ENCODE data around the gene AHNAK.

AHNAK gene

GRCh38 chr11:62464655-62465054, 82.0 kb downstream of the AHNAK start:
- ATAC-seq = no peak
- no peak for TF ChIP-seq ARNTL (CRISPR knock-in tag; IDR thresholded peaks at IDR 0.05; ENCODE audit: borderline replicate concordance, low read depth)
- no peak for TF ChIP-seq CSDC2 (CRISPR knock-in tag; IDR thresholded peaks at IDR 0.05)
- no peak for TF ChIP-seq GLIS3 (CRISPR knock-in tag; IDR thresholded peaks at IDR 0.05)
- TF ChIP-seq TCF4 (CRISPR knock-in tag; IDR thresholded peaks at IDR 0.05; ENCODE audit: borderline replicate concordance) = no peak
- no peak for TF ChIP-seq ZNF70 (CRISPR knock-in tag; IDR thresholded peaks at IDR 0.05)
- no peak for TF ChIP-seq TOX (CRISPR knock-in tag; IDR thresholded peaks at IDR 0.05; ENCODE audit: borderline replicate concordance)
- TF ChIP-seq ZNF565 (CRISPR knock-in tag; conservative IDR thresholded peaks at IDR 0.05; ENCODE audit: low read depth) = no peak
- no peak for TF ChIP-seq ISL1 (CRISPR knock-in tag; IDR thresholded peaks at IDR 0.05)
- TF ChIP-seq OSR1 (CRISPR knock-in tag; IDR thresholded peaks at IDR 0.05) = no peak
- TF ChIP-seq PPARA (CRISPR knock-in tag; IDR thresholded peaks at IDR 0.05; ENCODE audit: borderline replicate concordance) = no peak
- no peak for TF ChIP-seq CREB5 (CRISPR knock-in tag; IDR thresholded peaks at IDR 0.05; ENCODE audit: low read depth)
- no peak for TF ChIP-seq ZNF8 (CRISPR knock-in tag; IDR thresholded peaks at IDR 0.05)

GRCh38 chr11:62463121-62463542, 83.5 kb downstream of the AHNAK start:
- TF ChIP-seq ISL1 (CRISPR knock-in tag; IDR thresholded peaks at IDR 0.05) (peak; percentile 43), ZNF70 (CRISPR knock-in tag; IDR thresholded peaks at IDR 0.05) (no peak), SNAI2 (CRISPR knock-in tag; IDR thresholded peaks at IDR 0.05) (peak; percentile 78; the same call in 1 of the 2 replicates)
- ATAC-seq = peak; percentile 62

GRCh38 chr11:62462508-62462892, 84.1 kb downstream of the AHNAK start:
- TF ChIP-seq RARB (CRISPR knock-in tag; IDR thresholded peaks at IDR 0.05) (no peak), PPARA (CRISPR knock-in tag; IDR thresholded peaks at IDR 0.05; ENCODE audit: borderline replicate concordance) (no peak), CSDC2 (CRISPR knock-in tag; IDR thresholded peaks at IDR 0.05) (no peak), OSR1 (CRISPR knock-in tag; IDR thresholded peaks at IDR 0.05) (no peak), GLIS3 (CRISPR knock-in tag; IDR thresholded peaks at IDR 0.05) (no peak), ZFP30 (CRISPR knock-in tag; IDR thresholded peaks at IDR 0.05) (no peak), ZNF565 (CRISPR knock-in tag; conservative IDR thresholded peaks at IDR 0.05; ENCODE audit: low read depth) (no peak), ZC3H10 (CRISPR knock-in tag; IDR thresholded peaks at IDR 0.05) (no peak), PATZ1 (CRISPR knock-in tag; IDR thresholded peaks at IDR 0.05; ENCODE audit: borderline replicate concordance) (no peak), SNAI2 (CRISPR knock-in tag; IDR thresholded peaks at IDR 0.05) (no peak), ESRRG (CRISPR knock-in tag; IDR thresholded peaks at IDR 0.05) (no peak), TOX (CRISPR knock-in tag; IDR thresholded peaks at IDR 0.05; ENCODE audit: borderline replicate concordance) (no peak), ISL1 (CRISPR knock-in tag; IDR thresholded peaks at IDR 0.05) (no peak), POU6F1 (CRISPR knock-in tag; IDR thresholded peaks at IDR 0.05; ENCODE audit: borderline replicate concordance, low read depth) (no peak), ZNF8 (CRISPR knock-in tag; IDR thresholded peaks at IDR 0.05) (no peak), BACH2 (CRISPR knock-in tag; IDR thresholded peaks at IDR 0.05; ENCODE audit: borderline replicate concordance) (no peak), ZNF70 (CRISPR knock-in tag; IDR thresholded peaks at IDR 0.05) (no peak)
- ATAC-seq = no peak

- ATAC-seq = peak; percentile 35; the same call in 2 of the 3 replicates
- TF ChIP-seq RARB (CRISPR knock-in tag; IDR thresholded peaks at IDR 0.05) = no peak
- TF ChIP-seq ARNTL (CRISPR knock-in tag; IDR thresholded peaks at IDR 0.05; ENCODE audit: borderline replicate concordance, low read depth) = no peak
- TF ChIP-seq ESRRG (CRISPR knock-in tag; IDR thresholded peaks at IDR 0.05) = no peak
- TF ChIP-seq CREB5 (CRISPR knock-in tag; IDR thresholded peaks at IDR 0.05; ENCODE audit: low read depth) = no peak
- no peak for TF ChIP-seq PPARA (CRISPR knock-in tag; IDR thresholded peaks at IDR 0.05; ENCODE audit: borderline replicate concordance)
- no peak for TF ChIP-seq GLIS3 (CRISPR knock-in tag; IDR thresholded peaks at IDR 0.05)
- TF ChIP-seq ZNF565 (CRISPR knock-in tag; conservative IDR thresholded peaks at IDR 0.05; ENCODE audit: low read depth) = no peak
- TF ChIP-seq ISL1 (CRISPR knock-in tag; IDR thresholded peaks at IDR 0.05) = peak; percentile 26; the same call in 1 of the 2 replicates
- no peak for TF ChIP-seq ZFP30 (CRISPR knock-in tag; IDR thresholded peaks at IDR 0.05)
- TF ChIP-seq BACH2 (CRISPR knock-in tag; IDR thresholded peaks at IDR 0.05; ENCODE audit: borderline replicate concordance) = no peak
- TF ChIP-seq ZNF8 (CRISPR knock-in tag; IDR thresholded peaks at IDR 0.05) = no peak
- peak; percentile 78; the same call in 1 of the 2 replicates for TF ChIP-seq OSR1 (CRISPR knock-in tag; IDR thresholded peaks at IDR 0.05)
- no peak for TF ChIP-seq TOX (CRISPR knock-in tag; IDR thresholded peaks at IDR 0.05; ENCODE audit: borderline replicate concordance)
- no peak for TF ChIP-seq TCF4 (CRISPR knock-in tag; IDR thresholded peaks at IDR 0.05; ENCODE audit: borderline replicate concordance)
- no peak for TF ChIP-seq SNAI2 (CRISPR knock-in tag; IDR thresholded peaks at IDR 0.05)
- no peak for TF ChIP-seq CSDC2 (CRISPR knock-in tag; IDR thresholded peaks at IDR 0.05)
- TF ChIP-seq PATZ1 (CRISPR knock-in tag; IDR thresholded peaks at IDR 0.05; ENCODE audit: borderline replicate concordance) = no peak
- TF ChIP-seq CSRNP3 (CRISPR knock-in tag; IDR thresholded peaks at IDR 0.05) = no peak
- 0 out of 2 replicates have a peak, but pooled peaks have one; percentile 33 for TF ChIP-seq ZC3H10 (CRISPR knock-in tag; IDR thresholded peaks at IDR 0.05)
- 0 out of 2 replicates have a peak, but pooled peaks have one; percentile 24 for TF ChIP-seq ZFP3 (CRISPR knock-in tag; IDR thresholded peaks at IDR 0.05)
Observed at GRCh38 chr11:62461740-62462507, 84.7 kb downstream of the AHNAK start.

Measured in SK-N-SH treated with all-trans-retinoic acid at 6 μM for 48 hours (cell line).